Right atrium auricular region (tissue), 2 donors: ENCODE data around the gene OGFR. TPM values are rescaled to one million over a fixed set of nuclear protein-coding genes. Genes with fewer than 3 reads are reported as not detected.

Source experiments
- DNase-seq: peaks from one replicate; pipeline ENCODE4 v3.0.0-alpha.2; 2019; ENCODE audit warnings: low spot score
- H3K27ac ChIP-seq, 2 donors: fragments of 200-600 bp; sonication (generic); 1 replicate in 1 of 2; 2 replicates in 1 of 2; pipeline ENCODE4 v1.5.1; 2016 to 2019
- H3K27me3 ChIP-seq, 2 donors: fragments of 200-600 bp; sonication (generic); one replicate each; pipeline versions ENCODE4 v1.5.1 to v1.6.0; 2017 to 2019
- H3K36me3 ChIP-seq: fragments of 200-600 bp; sonication (generic); one replicate; pipeline ENCODE4 v1.5.1; 2016
- H3K4me1 ChIP-seq, 2 donors: fragments of 200-600 bp; sonication (generic); one replicate each; pipeline versions ENCODE4 v1.5.1 to v1.6.0; 2017 to 2019
- H3K4me3 ChIP-seq, 2 donors: fragments of 200-600 bp; sonication (generic); 1 replicate in 1 of 2; 2 replicates in 1 of 2; pipeline ENCODE4 v1.5.1; 2017 to 2019; ENCODE audit warnings: mild to moderate bottlenecking in 1 of 2, moderate library complexity in 1 of 2
- H3K9me3 ChIP-seq, 2 donors: fragments of 200-600 bp; sonication (generic); one replicate each; pipeline ENCODE4 v1.5.1; 2019
- total RNA-seq, 2 donors: library from RNA; depleted of rRNA; stranded (reverse); fragments of >200 nt; gene quantifications; one replicate each; pipeline ENCODE4 v1.1.0, GENCODE V29; 2016
- TF ChIP-seq, protein P1 (sequence below), 2 donors: fragments of 200-600 bp; sonication (generic); IDR thresholded peaks; one replicate each; pipeline ENCODE4 v1.5.1; 2019; ENCODE audit warnings: antibody characterized with exemption in 2 of 2

OGFR gene
- total RNA-seq, 2 donors from 2014 or later, result 17.3 to 31.2 TPM

DNA sequence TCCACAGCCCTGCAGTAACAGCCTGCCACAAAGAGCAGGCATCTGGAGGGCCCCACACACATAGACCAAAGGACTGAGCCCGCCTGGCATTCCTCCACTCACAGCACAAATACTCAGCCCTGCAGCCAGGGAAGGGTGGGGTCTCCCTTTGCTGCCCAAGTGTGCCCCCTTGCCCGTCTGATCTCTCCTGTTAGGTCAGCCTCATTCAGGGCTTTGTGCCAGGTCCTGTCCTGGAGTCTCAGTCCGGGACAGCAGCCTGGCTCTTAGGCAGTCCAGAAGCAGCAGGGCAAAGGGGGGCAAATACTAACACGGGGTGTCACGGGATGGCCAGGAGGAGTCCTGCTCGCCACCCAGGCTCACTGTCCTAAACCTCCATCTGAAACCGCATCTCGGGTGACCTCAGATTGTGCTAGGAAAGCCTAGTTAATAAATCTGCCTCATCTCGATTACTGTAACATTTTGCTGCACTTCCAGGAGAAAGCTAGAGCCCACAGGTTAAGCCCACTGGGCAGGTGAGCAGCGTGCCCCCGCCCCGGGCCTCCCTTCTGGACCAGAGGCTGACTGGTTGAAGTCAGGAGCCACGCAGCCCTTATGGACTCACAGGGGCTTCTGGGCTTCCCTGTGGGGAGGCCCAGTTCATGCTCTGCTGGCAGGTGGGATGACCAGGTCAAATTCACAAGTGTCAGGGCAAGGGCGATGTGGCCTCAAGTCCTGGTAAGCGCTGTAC, 3.2 kb upstream of the OGFR start:
- Histone ChIP-seq H3K9me3 (no peaks in the 10 kb centered on the region), H3K27me3 (no peaks in the 10 kb centered on the region), H3K4me1 (peaks cover 0 to 59% of the 10 kb centered on the region in 2 donors), H3K4me3 (no peak overlapping the region), H3K27ac (peak overlapping the region; percentile 47 to 66), H3K36me3 (peaks cover 15% of the 10 kb centered on the region)
- no peak for DNase-seq
- TF ChIP-seq, protein P1, sequence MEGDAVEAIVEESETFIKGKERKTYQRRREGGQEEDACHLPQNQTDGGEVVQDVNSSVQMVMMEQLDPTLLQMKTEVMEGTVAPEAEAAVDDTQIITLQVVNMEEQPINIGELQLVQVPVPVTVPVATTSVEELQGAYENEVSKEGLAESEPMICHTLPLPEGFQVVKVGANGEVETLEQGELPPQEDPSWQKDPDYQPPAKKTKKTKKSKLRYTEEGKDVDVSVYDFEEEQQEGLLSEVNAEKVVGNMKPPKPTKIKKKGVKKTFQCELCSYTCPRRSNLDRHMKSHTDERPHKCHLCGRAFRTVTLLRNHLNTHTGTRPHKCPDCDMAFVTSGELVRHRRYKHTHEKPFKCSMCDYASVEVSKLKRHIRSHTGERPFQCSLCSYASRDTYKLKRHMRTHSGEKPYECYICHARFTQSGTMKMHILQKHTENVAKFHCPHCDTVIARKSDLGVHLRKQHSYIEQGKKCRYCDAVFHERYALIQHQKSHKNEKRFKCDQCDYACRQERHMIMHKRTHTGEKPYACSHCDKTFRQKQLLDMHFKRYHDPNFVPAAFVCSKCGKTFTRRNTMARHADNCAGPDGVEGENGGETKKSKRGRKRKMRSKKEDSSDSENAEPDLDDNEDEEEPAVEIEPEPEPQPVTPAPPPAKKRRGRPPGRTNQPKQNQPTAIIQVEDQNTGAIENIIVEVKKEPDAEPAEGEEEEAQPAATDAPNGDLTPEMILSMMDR (IDR thresholded peaks at IDR 0.05), result no peak

DNA sequence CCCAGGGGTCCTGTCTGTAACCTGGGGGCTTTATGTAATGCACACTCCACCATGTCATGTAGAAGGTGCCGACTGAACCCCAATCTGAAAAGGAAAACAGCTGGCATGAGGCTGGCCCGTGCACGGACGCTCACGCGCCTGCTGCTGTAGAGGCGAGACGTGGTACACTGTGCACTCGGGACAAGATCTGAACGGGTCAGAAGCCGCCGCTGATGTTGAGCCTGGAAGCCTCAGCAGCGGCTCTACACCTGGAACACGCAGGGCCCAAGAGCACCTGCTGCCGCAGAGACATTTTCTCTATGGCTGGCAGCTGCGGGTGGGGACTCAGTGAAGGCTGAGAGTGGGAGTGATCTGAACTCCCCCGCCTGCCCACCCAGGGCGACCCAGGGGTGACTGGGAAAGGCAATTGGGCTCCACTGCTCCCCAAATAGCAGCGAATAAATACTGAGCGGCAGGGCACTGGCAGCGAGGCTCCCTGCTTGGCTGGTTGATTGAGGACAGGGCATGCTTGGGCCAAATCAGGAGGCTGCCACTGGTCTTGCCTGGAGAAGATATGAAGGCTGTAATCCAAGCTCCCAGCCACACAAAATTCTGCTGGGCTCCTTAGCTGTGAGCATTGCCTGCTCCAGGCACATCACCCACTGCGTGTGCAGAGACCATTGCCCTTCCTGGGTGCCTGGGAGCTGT, 2.5 kb upstream of the OGFR start:
- peak overlapping the region; percentile 17 to 66 for H3K27ac ChIP-seq
- no peaks in the 10 kb centered on the region for H3K9me3 ChIP-seq
- no peak overlapping the region for H3K4me3 ChIP-seq
- peaks cover 0 to 63% of the 10 kb centered on the region in 2 donors for H3K4me1 ChIP-seq
- TF ChIP-seq, protein P1 (IDR thresholded peaks at IDR 0.05), result no peak
- H3K36me3 ChIP-seq, result peaks cover 15% of the 10 kb centered on the region
- no peaks in the 10 kb centered on the region for H3K27me3 ChIP-seq
- no peak for DNase-seq

DNA sequence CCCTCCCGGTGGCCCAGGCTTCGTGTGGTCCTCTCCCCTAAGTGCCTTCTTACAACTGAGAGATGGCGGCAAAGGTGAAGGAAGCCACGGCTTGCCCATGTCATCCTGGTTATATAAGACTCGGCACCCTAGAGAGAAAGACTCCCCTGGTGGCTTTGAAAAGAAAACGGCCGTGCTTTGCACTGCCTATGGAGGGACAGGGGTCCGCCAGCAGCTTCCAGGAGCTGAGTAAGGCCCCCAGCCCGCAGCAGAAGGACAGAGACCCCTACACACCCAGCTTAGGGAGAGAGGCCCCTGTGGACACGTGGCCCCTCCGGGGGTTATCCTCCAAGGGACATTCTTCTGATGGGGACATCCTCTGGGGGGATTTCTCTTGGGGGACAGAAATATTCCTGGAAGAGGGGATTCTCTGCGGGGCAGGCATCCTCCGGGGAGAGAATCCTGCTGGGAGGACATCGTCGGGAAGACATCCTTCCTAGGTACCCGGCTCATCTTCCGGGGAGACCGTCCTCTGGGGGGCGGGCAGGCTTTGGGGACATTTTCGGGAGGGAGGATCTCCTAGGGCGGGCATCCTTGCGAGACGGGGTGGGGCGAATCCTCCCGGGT, 511 bp upstream of the OGFR start:
- peaks cover 0 to 61% of the 10 kb centered on the region in 2 donors for H3K4me1 ChIP-seq
- H3K27ac ChIP-seq, result peak overlapping the region; percentile 84 to 89
- peaks cover 21% of the 10 kb centered on the region for H3K36me3 ChIP-seq

DNA sequence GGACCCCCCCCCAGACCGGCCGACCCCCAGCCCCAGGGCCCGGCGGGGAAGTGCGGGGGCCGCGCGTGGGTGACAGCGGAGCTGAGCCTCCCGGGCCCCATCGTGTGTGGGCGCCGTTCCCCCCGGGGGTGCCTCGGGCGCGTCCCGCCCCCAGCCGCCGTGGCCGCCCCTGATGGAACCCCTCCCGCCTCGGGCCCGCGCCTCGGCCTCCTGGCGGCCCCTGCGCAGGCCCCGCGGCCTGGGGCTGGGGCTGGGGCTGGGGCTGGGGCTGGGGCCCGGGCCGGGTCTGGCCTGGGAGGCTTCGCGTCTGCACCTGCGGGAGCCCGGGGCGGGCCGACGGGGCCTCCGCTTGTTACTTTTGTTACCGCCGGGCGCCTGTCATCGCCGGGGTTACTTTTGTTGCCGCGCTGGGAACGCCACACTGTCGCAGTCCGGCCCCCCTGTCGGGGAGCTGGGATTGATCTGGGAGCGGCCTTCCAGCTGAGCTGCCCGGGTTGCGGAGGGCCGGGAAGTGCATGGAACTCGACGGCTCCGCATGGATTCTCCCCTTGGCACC, 598 bp downstream of the OGFR start:
- H3K4me1 ChIP-seq, result peaks cover 0 to 61% of the 10 kb centered on the region in 2 donors
- TF ChIP-seq, protein P1 (IDR thresholded peaks at IDR 0.05), result no peak
- DNase-seq, result no peak
- H3K27me3 ChIP-seq, result no peaks in the 10 kb centered on the region
- H3K9me3 ChIP-seq, result no peaks in the 10 kb centered on the region
- H3K27ac ChIP-seq, result peak overlapping the region; percentile 84 to 89
- peaks cover 27% of the 10 kb centered on the region for H3K36me3 ChIP-seq
- H3K4me3 ChIP-seq, result peak overlapping the region; percentile 93 to 97

More for the DNA sequence above, 511 bp upstream of the OGFR start:
- TF ChIP-seq, protein P1 (IDR thresholded peaks at IDR 0.05), result no peak
- H3K27me3 ChIP-seq, result no peaks in the 10 kb centered on the region
- DNase-seq, result no peak
- H3K4me3 ChIP-seq, result peak overlapping the region; percentile 93 to 97
- no peaks in the 10 kb centered on the region for H3K9me3 ChIP-seq

DNA sequence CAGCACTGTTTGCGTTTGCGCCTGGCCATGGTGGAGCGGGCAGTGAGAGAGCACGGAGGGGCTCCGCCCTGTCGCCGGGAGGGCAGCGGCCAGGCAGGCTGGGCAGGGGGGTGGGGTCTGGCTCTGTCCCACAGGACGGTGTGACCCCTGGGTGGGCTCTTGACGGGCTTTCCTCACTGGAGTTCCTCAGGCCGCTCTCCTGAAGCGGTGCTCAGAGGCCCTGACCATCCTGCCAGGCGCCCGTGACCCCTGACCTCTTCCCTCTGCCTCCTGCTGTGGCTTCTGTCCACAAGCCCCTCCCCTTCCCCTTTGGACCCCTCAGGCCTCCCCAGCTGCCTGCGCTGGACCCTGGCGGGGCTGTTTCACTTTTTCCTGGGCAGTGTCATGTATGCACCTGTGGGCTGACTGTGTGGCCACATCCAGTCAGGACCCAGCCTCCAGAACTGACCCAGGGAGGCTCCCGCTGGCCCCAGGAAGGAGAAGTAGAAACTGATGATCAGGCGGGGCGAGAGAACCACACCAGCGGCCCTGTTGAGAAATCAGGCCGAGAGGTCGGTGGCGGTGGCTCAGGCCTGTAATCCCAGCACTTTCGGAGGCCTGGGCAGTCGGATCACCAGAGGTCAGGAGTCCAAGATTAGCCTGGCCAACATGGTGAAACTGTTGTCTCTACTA, 1.2 kb downstream of the OGFR start:
- Histone ChIP-seq H3K36me3 (peaks cover 33% of the 10 kb centered on the region), H3K4me3 (peak overlapping the region; percentile 93 to 97), H3K9me3 (no peaks in the 10 kb centered on the region), H3K4me1 (peaks cover 0 to 60% of the 10 kb centered on the region in 2 donors), H3K27ac (peak overlapping the region; percentile 84 to 89), H3K27me3 (no peaks in the 10 kb centered on the region)
- TF ChIP-seq, protein P1 (IDR thresholded peaks at IDR 0.05), result no peak
- peak; percentile 78 for DNase-seq
